ENCODE results near the gene PATZ1. TPM values are rescaled to one million over a fixed set of nuclear protein-coding genes. Genes with fewer than 3 reads are reported as not detected.

The PATZ1 gene
- total RNA-seq, 1 experiment from 2014 or later, result 120 TPM

GRCh38 chr22:31302537-31302936 lies 43.6 kb downstream of the PATZ1 start:
- Histone ChIP-seq H2BK12ac (ENCODE audit: insufficient read length, low read depth, low read length) (no peak overlapping the region), H4K91ac (ENCODE audit: insufficient read length, low read depth, low read length) (no peak overlapping the region), H3K79me2 (ENCODE audit: insufficient read depth, low read length) (no peaks in the 10 kb centered on the region), H2BK15ac (ENCODE audit: low read depth, low read length) (no peak overlapping the region), H3K4ac (ENCODE audit: low read depth, low read length) (no peak overlapping the region), H4K20me1 (ENCODE audit: control insufficient read depth, insufficient read depth, insufficient read length) (no peaks in the 10 kb centered on the region), H3K79me1 (ENCODE audit: insufficient read depth, low read depth, low read length, poor library complexity, severe bottlenecking) (no peaks in the 10 kb centered on the region), H3K27me3 (ENCODE audit: insufficient read depth, low read length) (no peaks in the 10 kb centered on the region), H3K4me2 (ENCODE audit: insufficient read depth, insufficient read length, low read length) (no peak overlapping the region), H3K56ac (ENCODE audit: insufficient read length, low read depth, low read length) (no peak overlapping the region), H2AK5ac (ENCODE audit: insufficient read length, low read length) (no peak overlapping the region), H2AFZ (ENCODE audit: low read length) (no peak overlapping the region), H2BK120ac (ENCODE audit: low read depth, low read length, poor library complexity, severe bottlenecking) (no peak overlapping the region), H3K23ac (ENCODE audit: insufficient read length, low read depth, low read length) (no peak overlapping the region), H2BK5ac (ENCODE audit: insufficient read length, low read length) (no peak overlapping the region), H3K23me2 (ENCODE audit: insufficient read length, low read depth, low read length, poor library complexity, severe bottlenecking) (no peaks in the 10 kb centered on the region), H4K5ac (ENCODE audit: insufficient read length, low read depth, low read length) (no peak overlapping the region), H3K14ac (ENCODE audit: insufficient read depth, low read length) (no peak overlapping the region), H3K9me3 (ENCODE audit: control insufficient read depth, low read depth, low read length) (no peaks in the 10 kb centered on the region), H3K9ac (ENCODE audit: extremely low read depth, insufficient read length, low read length) (no peak overlapping the region), H3K27ac (ENCODE audit: insufficient read length, low read depth, low read length) (no peak overlapping the region), H4K8ac (replicated peaks; ENCODE audit: insufficient read length, low read depth, low read length) (no peak overlapping the region), H3K4me1 (ENCODE audit: insufficient read depth, low read length) (no peaks in the 10 kb centered on the region), H2BK20ac (ENCODE audit: low read depth, low read length, poor library complexity, severe bottlenecking) (no peak overlapping the region), H3T11ph (ENCODE audit: low read length) (no peak overlapping the region), H3K18ac (ENCODE audit: insufficient read length, low read depth, low read length) (no peak overlapping the region)
- H3K27ac Mint-ChIP-seq, result no peak overlapping the region
- no peaks in the 10 kb centered on the region for H3K36me3 Mint-ChIP-seq (ENCODE audit: insufficient read depth in 1 of 3, low read depth in 3 of 3)
- no peak for TF ChIP-seq CTCF (conservative IDR thresholded peaks at IDR 0.05)
- no peaks in the 10 kb centered on the region; a peak in 1 of 4 replicates for H3K4me1 Mint-ChIP-seq
- no peaks in the 10 kb centered on the region; the same call in 1 of the 2 replicates for H3K27me3 Mint-ChIP-seq (ENCODE audit: low read depth)
- no CpG with 5 or more reads among the region's 3 CpGs for WGBS (ENCODE audit: extremely low coverage, insufficient read length, low lambda C conversion rate)
- DNase-seq, result no peak
- no peak overlapping the region for H3K4me3 Mint-ChIP-seq
- no peaks in the 10 kb centered on the region for H3K9me3 Mint-ChIP-seq
